Measurements from ENCODE around the gene HSD17B14.
"Not testable (repeated sequence)": the region's sequence is repeated elsewhere in the genome, so short reads cannot be mapped to it uniquely, and the experiment has no call there.

HSD17B14 gene

GRCh38 chr19:48796298-48797083, 39.8 kb downstream of the HSD17B14 start:
- no peak for DNase-seq

- no peak for DNase-seq
These were observed 40.6 kb downstream of the HSD17B14 start for GRCh38 chr19:48795685-48796070.

DNA sequence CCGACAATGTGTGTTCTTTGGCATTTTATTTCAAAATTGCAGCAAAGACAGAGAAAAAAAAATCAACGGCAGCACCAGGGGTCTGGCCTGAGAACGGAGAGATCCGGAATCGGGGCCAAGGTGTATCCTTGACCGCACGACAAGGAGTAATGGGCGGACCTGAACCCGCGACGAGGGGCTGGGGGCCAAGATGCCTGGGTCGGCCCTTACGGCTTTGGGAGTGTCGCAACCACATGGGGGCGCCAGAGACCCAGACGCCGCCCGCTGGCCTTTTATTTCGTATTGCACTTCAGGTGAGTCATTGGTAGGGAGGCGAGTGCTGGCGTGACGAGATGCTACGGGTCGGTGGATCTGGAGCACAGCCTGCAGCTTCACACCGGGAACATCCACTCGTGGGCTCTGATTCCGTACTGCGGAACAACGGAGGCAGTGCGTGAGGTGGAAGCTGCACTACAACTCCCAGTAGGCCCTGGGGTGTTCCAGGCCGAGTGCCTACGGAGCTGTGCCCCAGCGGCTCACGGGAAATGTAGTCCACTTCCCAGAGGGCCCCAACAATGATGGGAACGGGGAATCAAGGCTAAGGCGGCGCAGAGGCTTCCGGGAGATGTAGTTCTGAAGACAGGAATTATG, 41.1 kb downstream of the HSD17B14 start:
- peak; percentile 94 to 96 (median 95) for DNase-seq

DNA sequence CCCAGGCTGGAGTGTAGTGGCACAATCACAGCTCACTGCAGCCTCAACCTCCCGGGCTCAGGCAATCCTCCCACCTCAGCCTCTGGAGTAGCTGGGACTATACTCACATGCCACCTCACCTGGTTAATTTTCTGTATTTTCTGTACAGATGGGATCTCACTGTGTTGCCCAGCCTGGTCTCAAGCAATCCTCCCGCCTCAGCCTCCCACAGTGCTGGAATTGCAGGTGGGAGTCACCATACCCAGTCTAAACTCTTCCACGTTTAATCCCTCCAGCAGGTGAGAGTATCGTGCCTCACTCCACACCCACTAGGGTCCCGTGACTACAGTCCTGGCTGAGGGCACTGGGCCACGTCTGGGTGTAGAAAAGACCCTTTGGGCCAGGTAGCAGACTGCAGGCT, 42.0 kb downstream of the HSD17B14 start:
- no peak for DNase-seq

DNA sequence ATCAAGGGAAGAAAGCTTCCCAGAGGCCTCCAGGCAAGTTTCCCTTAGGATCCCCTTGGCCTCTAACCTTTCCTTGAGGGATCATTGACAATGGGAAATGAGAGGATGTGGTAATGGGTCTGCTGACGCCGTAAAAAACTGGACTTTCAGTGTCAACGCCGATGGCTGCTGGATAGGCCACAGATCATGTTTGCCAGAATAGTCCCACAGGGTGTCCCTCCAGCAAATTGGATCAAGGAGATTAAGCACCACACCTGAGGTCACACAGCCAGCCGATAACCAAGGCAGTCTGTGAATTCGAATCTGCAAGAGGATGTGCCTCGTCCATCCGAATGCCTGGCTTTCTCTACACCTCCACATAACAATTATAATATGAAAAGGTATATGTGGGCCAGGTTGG, 43.0 kb downstream of the HSD17B14 start:
- no peak for DNase-seq

GRCh38 chr19:48787331-48787730, 49.0 kb downstream of the HSD17B14 start:
- not testable (repeated sequence) for DNase-seq

- DNase-seq, result not testable (repeated sequence)
These were observed 49.9 kb downstream of the HSD17B14 start for GRCh38 chr19:48786422-48786821.

- DNase-seq, result peak in 1 of 4 experiments; percentile 10
These were observed 51.8 kb downstream of the HSD17B14 start for GRCh38 chr19:48784527-48784926.

DNA sequence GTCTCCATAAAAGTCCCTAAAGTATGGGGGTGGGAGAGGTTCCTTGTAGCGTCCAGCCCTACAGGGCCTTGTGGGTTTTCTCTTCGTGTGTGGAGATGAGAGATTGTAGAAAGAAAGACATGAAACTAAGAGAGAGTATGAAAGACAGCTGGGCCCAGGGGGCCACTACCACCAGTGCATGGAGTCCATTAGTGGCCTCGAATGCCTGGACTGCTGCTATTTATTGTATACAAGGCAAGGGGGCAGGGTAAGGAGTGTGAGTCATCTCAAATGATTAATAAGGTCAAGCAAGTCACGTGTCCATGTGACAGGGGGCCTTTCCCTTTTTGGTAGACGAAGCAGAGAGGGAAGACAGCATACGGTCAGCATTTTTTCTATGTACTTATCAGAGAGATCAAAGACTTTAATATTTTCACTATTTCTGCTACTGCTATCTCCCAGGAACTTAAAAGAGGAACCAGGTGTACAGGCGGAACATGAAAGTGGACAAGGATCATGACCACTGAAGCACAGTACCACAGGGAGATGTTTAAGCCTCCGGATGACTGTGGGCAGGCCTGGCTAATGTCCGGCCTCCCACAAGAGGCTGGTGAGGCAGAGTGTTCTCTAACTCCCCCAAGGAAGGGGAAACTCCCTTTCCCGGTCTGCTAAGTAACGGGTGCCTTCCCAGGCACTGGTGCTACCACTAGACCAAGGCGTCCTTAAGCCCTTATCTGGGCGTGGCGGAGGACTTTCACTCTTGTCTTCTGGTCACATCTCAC, 55.5 kb downstream of the HSD17B14 start:
- DNase-seq, result peak; percentile 76 to 89 (median 84)

DNA sequence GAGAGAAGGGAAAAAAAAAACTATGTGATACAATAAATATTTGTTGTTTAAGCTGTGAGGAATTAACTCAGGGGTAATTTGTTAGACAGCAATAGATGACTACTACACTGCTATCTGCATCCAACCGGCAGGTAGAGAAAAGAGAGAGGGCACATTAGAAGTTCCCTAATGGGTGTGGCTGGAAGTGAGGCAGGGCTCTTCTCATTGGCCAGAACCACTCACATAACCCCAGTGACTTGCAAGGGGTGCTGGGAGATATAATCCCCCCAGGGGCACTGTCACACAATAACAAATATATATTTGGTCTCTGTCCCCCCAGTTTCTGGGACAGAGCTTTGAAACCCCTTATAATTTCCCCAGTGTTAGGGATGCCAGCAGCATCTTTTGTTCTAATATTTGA, 56.7 kb downstream of the HSD17B14 start:
- no peak for DNase-seq

- DNase-seq, result no peak
These were observed 58.6 kb downstream of the HSD17B14 start for GRCh38 chr19:48777720-48778119.

DNA sequence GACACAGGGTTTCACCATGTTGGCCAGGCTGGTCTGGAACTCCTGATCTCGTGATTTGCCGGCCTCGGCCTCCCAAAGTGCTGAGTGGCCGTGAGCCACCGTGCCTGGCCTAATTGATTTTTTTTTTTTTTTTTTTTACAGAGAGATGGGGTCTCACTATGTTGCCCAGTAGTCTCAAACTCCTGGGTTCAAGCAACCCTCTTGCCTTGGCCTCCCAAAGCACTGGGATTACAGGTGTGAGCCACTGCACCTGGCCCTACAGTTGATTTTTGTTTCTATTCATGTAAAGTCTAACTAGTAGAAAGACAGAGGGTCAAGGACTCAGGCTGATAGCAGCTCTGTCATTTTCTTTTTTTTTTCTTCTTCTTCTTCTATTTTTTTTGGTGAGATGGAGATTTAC, 59.2 kb downstream of the HSD17B14 start:
- no peak for DNase-seq

- no peak for DNase-seq
These were observed 63.8 kb downstream of the HSD17B14 start for GRCh38 chr19:48772503-48772953.

GRCh38 chr19:48770734-48771472, 65.4 kb downstream of the HSD17B14 start:
- no peak for DNase-seq

GRCh38 chr19:48770266-48770665, 66.0 kb downstream of the HSD17B14 start:
- DNase-seq, result no peak

GRCh38 chr19:48768994-48769713, 67.1 kb downstream of the HSD17B14 start:
- peak; percentile 24 to 59 (median 52) for DNase-seq

GRCh38 chr19:48768171-48768753, 68.0 kb downstream of the HSD17B14 start:
- DNase-seq, result not testable (repeated sequence)

DNA sequence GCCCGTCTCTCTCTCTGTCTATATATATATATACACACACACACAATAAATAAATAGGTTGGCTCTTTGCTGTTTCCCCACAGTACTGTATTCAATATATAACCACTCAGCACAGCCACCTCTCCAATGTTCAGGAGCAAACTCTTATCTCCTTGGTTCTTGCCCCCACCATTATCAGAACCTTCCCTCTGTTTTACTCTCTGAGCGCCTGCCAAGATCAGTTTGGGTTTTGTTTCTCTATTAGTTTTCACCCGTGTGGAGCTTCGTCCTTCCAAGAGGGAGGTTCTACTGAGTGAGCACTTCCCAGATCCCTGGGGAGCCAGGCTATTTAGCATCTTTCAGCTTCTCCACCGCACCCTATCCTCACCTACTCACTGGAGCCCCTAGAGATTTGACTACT, 70.5 kb downstream of the HSD17B14 start:
- DNase-seq, result not testable (repeated sequence)

Measured in suppressor macrophage (primary cell).